Eye (tissue), 1 donor: Measurements from ENCODE around the gene BRCC3.

Experiments
- DNase-seq: peaks from one replicate; pipeline ENCODE4 v3.0.0-alpha.2; 2015

The BRCC3 gene

GRCh38 chrX:155056877-155057792, 14.2 kb upstream of the BRCC3 start:
- DNase-seq, result peak; percentile 83

- DNase-seq, result no peak
Observed at GRCh38 chrX:155061760-155062159, 9.5 kb upstream of the BRCC3 start.

- DNase-seq, result no peak
Observed at GRCh38 chrX:155065035-155065734, 6.1 kb upstream of the BRCC3 start.

GRCh38 chrX:155068165-155068564, 3.1 kb upstream of the BRCC3 start:
- DNase-seq, result no peak

- DNase-seq, result no peak
Observed at GRCh38 chrX:155069414-155069813, 1.9 kb upstream of the BRCC3 start.

GRCh38 chrX:155070038-155070437, 1.3 kb upstream of the BRCC3 start:
- DNase-seq, result peak; percentile 12

GRCh38 chrX:155070663-155070974, 689 bp upstream of the BRCC3 start:
- DNase-seq, result no peak

- no peak for DNase-seq
Observed at GRCh38 chrX:155071694-155072280, 479 bp downstream of the BRCC3 start.

- DNase-seq, result peak; percentile 18
Observed at GRCh38 chrX:155086202-155086840, 15.0 kb downstream of the BRCC3 start.

GRCh38 chrX:155086961-155087735, 15.8 kb downstream of the BRCC3 start:
- DNase-seq, result no peak

GRCh38 chrX:155094468-155095061, 23.3 kb downstream of the BRCC3 start:
- DNase-seq, result peak; percentile 25

GRCh38 chrX:155105919-155106318, 34.6 kb downstream of the BRCC3 start:
- DNase-seq, result no peak

GRCh38 chrX:155108427-155108826, 37.1 kb downstream of the BRCC3 start:
- DNase-seq, result no peak

GRCh38 chrX:155112171-155112570, 40.9 kb downstream of the BRCC3 start:
- no peak for DNase-seq

GRCh38 chrX:155113097-155113496, 41.8 kb downstream of the BRCC3 start:
- no peak for DNase-seq

GRCh38 chrX:155115174-155115819, 44.0 kb downstream of the BRCC3 start:
- no peak for DNase-seq

- no peak for DNase-seq
Observed at GRCh38 chrX:155127465-155127864, 56.2 kb downstream of the BRCC3 start.

- DNase-seq, result no peak
Observed at GRCh38 chrX:155127940-155128339, 56.6 kb downstream of the BRCC3 start.

- no peak for DNase-seq
Observed at GRCh38 chrX:155132110-155132509, 60.8 kb downstream of the BRCC3 start.

- DNase-seq, result no peak
Observed at GRCh38 chrX:155134255-155134654, 62.9 kb downstream of the BRCC3 start.

- DNase-seq, result no peak
Observed at GRCh38 chrX:155143959-155144548, 72.7 kb downstream of the BRCC3 start.
